Measurements from ENCODE around the gene EXT2.

DNA sequence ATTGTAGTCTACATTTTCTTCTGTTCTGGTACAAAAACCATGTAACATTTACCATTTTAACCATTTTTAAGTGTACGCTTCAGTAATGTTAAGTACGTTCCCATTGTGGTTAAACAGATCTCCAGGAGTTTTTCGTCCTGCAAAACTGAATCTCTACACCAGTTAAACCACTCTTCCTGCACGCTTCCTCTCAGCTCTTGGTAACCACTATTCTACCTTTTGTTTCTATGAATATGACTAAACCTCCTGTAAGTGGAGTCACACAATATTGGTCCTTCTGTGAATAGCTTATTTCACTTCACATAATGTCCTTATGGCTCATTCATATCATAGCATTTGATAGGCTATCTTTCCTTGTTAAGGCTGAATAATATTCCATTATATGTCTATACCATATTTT, 7.1 kb upstream of the EXT2 start:
- TF ChIP-seq, protein P1, sequence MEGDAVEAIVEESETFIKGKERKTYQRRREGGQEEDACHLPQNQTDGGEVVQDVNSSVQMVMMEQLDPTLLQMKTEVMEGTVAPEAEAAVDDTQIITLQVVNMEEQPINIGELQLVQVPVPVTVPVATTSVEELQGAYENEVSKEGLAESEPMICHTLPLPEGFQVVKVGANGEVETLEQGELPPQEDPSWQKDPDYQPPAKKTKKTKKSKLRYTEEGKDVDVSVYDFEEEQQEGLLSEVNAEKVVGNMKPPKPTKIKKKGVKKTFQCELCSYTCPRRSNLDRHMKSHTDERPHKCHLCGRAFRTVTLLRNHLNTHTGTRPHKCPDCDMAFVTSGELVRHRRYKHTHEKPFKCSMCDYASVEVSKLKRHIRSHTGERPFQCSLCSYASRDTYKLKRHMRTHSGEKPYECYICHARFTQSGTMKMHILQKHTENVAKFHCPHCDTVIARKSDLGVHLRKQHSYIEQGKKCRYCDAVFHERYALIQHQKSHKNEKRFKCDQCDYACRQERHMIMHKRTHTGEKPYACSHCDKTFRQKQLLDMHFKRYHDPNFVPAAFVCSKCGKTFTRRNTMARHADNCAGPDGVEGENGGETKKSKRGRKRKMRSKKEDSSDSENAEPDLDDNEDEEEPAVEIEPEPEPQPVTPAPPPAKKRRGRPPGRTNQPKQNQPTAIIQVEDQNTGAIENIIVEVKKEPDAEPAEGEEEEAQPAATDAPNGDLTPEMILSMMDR (IDR thresholded peaks at IDR 0.05): no peak
- TF ChIP-seq POLR2A (IDR thresholded peaks at IDR 0.05): no peak
